Measurements from ENCODE around the gene ZFYVE21.

ZFYVE21 gene

GRCh38 chr14:103696466-103697071 is 19.0 kb upstream of the ZFYVE21 start:
- H3K4me3 ChIP-seq (ENCODE audit: low read depth, low read length), result no peak overlapping the region
- DNase-seq (ENCODE audit: low read depth), result no peak
- TF ChIP-seq CTCF (IDR thresholded peaks at IDR 0.05; ENCODE audit: control insufficient read depth, extremely low read depth, insufficient read depth), result no peak

- no peak for TF ChIP-seq CTCF (IDR thresholded peaks at IDR 0.05; ENCODE audit: control insufficient read depth, extremely low read depth, insufficient read depth)
- DNase-seq (ENCODE audit: low read depth), result no peak
- no peak overlapping the region for H3K4me3 ChIP-seq (ENCODE audit: low read depth, low read length)
Measured at GRCh38 chr14:103697206-103697602, 18.4 kb upstream of the ZFYVE21 start.

GRCh38 chr14:103697603-103698379 is 17.8 kb upstream of the ZFYVE21 start:
- TF ChIP-seq CTCF (IDR thresholded peaks at IDR 0.05; ENCODE audit: control insufficient read depth, extremely low read depth, insufficient read depth), result no peak
- no peak overlapping the region for H3K4me3 ChIP-seq (ENCODE audit: low read depth, low read length)
- no peak for DNase-seq (ENCODE audit: low read depth)

- TF ChIP-seq CTCF (IDR thresholded peaks at IDR 0.05; ENCODE audit: control insufficient read depth, extremely low read depth, insufficient read depth), result no peak
- H3K4me3 ChIP-seq (ENCODE audit: low read depth, low read length), result no peak overlapping the region
- peak; percentile 94 for DNase-seq (ENCODE audit: low read depth)
Measured at GRCh38 chr14:103698380-103699260, 17.0 kb upstream of the ZFYVE21 start.

- DNase-seq (ENCODE audit: low read depth), result no peak
- H3K4me3 ChIP-seq (ENCODE audit: low read depth, low read length), result no peak overlapping the region
- no peak for TF ChIP-seq CTCF (IDR thresholded peaks at IDR 0.05; ENCODE audit: control insufficient read depth, extremely low read depth, insufficient read depth)
Measured at GRCh38 chr14:103699261-103699661, 16.3 kb upstream of the ZFYVE21 start.

GRCh38 chr14:103699901-103700752 is 15.5 kb upstream of the ZFYVE21 start:
- H3K4me3 ChIP-seq (ENCODE audit: low read depth, low read length), result no peak overlapping the region
- no peak for TF ChIP-seq CTCF (IDR thresholded peaks at IDR 0.05; ENCODE audit: control insufficient read depth, extremely low read depth, insufficient read depth)
- no peak for DNase-seq (ENCODE audit: low read depth)
